HG03064 (cell line): ENCODE results near the gene DNAH3.

Source experiments
- ATAC-seq: cut with Tn5 transposase; IDR thresholded peaks from one replicate; pipeline ENCODE4 v1.9.1; 2021; ENCODE audit warnings: low read depth; ENCODE audit not compliant: unreplicated experiment

Gene DNAH3

GRCh38 chr16:20889625-20890275 lies 260.9 kb downstream of the DNAH3 start:
- ATAC-seq, result no peak

GRCh38 chr16:20887207-20887606 lies 263.4 kb downstream of the DNAH3 start:
- no peak for ATAC-seq

DNA sequence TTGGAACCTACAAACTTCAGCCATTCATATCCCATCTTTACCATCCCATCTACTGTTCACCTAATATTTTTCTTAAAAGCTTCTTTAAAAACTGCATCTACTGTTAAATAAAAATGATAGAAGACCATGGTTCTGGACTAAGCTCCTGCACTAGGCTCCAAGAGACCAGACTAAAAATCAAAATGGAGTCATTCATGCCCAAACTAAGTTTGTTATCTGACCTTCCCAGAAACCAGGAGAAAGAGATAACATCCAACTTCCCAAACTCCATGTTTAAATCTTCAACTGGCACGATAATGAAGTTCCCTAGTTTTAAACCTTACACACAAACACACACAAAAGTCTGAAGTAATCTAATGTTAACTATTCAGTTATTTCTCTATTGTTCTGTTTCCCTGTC lies 264.3 kb downstream of the DNAH3 start:
- ATAC-seq, result no peak

- no peak for ATAC-seq
These were observed 266.4 kb downstream of the DNAH3 start for GRCh38 chr16:20884240-20884556.

- no peak for ATAC-seq
These were observed 266.9 kb downstream of the DNAH3 start for GRCh38 chr16:20883554-20884239.
